ENCODE measurements around the gene ECE1. TPM values are rescaled to one million over a fixed set of nuclear protein-coding genes. Genes with fewer than 3 reads are reported as not detected.

ECE1 gene
- total and polyA plus RNA-seq, 2 of the 13 experiments (the other 11 are each of a cell fraction or from before 2014, with no cell fraction given) = 13.5 to 21.2 TPM

DNA sequence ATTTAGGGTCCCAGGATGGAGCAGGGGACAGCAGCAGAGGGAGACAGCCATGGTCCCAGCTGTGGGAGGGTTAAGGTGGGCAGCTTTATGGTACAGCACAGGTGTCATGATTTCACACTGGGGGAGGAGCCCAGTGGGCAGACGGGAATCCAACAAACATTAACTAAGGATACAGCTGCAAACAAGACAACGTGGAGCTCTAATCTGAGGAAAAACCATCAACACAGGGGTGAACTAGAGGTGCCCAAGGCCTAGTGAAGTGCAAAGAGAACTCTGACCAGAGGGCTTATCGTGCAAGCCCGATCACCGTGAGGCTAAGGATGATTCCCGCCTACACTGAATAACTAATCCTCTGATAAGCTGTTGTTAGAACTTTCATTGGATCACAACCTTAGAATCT is 18.7 kb downstream of the ECE1 start (continued):
- TF ChIP-seq, protein P1, sequence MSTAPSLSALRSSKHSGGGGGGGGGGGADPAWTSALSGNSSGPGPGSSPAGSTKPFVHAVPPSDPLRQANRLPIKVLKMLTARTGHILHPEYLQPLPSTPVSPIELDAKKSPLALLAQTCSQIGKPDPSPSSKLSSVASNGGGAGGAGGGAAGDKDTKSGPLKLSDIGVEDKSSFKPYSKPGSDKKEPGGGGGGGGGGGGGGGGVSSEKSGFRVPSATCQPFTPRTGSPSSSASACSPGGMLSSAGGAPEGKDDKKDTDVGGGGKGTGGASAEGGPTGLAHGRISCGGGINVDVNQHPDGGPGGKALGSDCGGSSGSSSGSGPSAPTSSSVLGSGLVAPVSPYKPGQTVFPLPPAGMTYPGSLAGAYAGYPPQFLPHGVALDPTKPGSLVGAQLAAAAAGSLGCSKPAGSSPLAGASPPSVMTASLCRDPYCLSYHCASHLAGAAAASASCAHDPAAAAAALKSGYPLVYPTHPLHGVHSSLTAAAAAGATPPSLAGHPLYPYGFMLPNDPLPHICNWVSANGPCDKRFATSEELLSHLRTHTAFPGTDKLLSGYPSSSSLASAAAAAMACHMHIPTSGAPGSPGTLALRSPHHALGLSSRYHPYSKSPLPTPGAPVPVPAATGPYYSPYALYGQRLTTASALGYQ (CRISPR knock-in tag; IDR thresholded peaks at IDR 0.05) = 0 out of 2 replicates have a peak, but pooled peaks have one; percentile 16
- TF ChIP-seq FOXC1 (CRISPR knock-in tag; IDR thresholded peaks at IDR 0.05; ENCODE audit: borderline replicate concordance) (no peak), GATA4 (IDR thresholded peaks at IDR 0.05; ENCODE audit: borderline replicate concordance, low read depth) (0 out of 2 replicates have a peak, but pooled peaks have one; percentile 46), LCORL (IDR thresholded peaks at IDR 0.05) (no peak), LCORL (CRISPR knock-in tag; IDR thresholded peaks at IDR 0.05) (peak; percentile 70), IRX3 (CRISPR knock-in tag; IDR thresholded peaks at IDR 0.05; ENCODE audit: borderline replicate concordance, low read depth) (no peak), NCOR1 (IDR thresholded peaks at IDR 0.05; ENCODE audit: borderline replicate concordance, low read length) (peak; percentile 38; the same call in 1 of the 2 replicates), FOSL2 (CRISPR knock-in tag; IDR thresholded peaks at IDR 0.05) (no peak; the same call in 1 of the 2 replicates), SP5 (CRISPR knock-in tag; IDR thresholded peaks at IDR 0.05; ENCODE audit: borderline replicate concordance, low read depth) (peak; percentile 74; the same call in 1 of the 2 replicates), ATF7 (IDR thresholded peaks at IDR 0.05) (no peak), ATF7 (CRISPR knock-in tag; IDR thresholded peaks at IDR 0.05) (no peak), TFAP4 (IDR thresholded peaks at IDR 0.05; ENCODE audit: borderline replicate concordance, low read depth) (peak; percentile 61; the same call in 1 of the 2 replicates), SMC3 (IDR thresholded peaks at IDR 0.05; ENCODE audit: low read length) (no peak), PRMT3 (CRISPR knock-in tag; IDR thresholded peaks at IDR 0.05; ENCODE audit: borderline replicate concordance, low read depth) (no peak), HNF1A (IDR thresholded peaks at IDR 0.05; ENCODE audit: low read depth) (peak; percentile 82), HNF1A (CRISPR knock-in tag; IDR thresholded peaks at IDR 0.05; ENCODE audit: borderline replicate concordance) (peak; percentile 92)
- TF ChIP-seq, protein P2, sequence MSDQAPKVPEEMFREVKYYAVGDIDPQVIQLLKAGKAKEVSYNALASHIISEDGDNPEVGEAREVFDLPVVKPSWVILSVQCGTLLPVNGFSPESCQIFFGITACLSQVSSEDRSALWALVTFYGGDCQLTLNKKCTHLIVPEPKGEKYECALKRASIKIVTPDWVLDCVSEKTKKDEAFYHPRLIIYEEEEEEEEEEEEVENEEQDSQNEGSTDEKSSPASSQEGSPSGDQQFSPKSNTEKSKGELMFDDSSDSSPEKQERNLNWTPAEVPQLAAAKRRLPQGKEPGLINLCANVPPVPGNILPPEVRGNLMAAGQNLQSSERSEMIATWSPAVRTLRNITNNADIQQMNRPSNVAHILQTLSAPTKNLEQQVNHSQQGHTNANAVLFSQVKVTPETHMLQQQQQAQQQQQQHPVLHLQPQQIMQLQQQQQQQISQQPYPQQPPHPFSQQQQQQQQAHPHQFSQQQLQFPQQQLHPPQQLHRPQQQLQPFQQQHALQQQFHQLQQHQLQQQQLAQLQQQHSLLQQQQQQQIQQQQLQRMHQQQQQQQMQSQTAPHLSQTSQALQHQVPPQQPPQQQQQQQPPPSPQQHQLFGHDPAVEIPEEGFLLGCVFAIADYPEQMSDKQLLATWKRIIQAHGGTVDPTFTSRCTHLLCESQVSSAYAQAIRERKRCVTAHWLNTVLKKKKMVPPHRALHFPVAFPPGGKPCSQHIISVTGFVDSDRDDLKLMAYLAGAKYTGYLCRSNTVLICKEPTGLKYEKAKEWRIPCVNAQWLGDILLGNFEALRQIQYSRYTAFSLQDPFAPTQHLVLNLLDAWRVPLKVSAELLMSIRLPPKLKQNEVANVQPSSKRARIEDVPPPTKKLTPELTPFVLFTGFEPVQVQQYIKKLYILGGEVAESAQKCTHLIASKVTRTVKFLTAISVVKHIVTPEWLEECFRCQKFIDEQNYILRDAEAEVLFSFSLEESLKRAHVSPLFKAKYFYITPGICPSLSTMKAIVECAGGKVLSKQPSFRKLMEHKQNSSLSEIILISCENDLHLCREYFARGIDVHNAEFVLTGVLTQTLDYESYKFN (CRISPR knock-in tag; conservative IDR thresholded peaks at IDR 0.05) = peak; percentile 83
- TF ChIP-seq, protein P3, sequence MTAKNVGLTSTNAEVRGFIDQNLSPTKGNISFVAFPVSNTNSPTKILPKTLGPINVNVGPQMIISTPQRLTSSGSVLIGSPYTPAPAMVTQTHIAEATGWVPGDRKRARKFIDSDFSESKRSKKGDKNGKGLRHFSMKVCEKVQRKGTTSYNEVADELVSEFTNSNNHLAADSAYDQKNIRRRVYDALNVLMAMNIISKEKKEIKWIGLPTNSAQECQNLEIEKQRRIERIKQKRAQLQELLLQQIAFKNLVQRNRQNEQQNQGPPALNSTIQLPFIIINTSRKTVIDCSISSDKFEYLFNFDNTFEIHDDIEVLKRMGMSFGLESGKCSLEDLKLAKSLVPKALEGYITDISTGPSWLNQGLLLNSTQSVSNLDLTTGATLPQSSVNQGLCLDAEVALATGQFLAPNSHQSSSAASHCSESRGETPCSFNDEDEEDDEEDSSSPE (CRISPR knock-in tag; IDR thresholded peaks at IDR 0.05) = peak; percentile 60

All from HepG2 (cell line).